VCaP (cell line): ENCODE data around the gene FAM193B.
A peak's percentile ranks its signal among the peaks of the same experiment; 100 is the strongest.

Experiments used
- H3K27ac ChIP-seq: fragments of 450-650 bp; 2 replicates; pipeline ENCODE4 v1.5.1; 2017
- TF ChIP-seq, protein P1 (sequence below): fragments of 450-650 bp; conservative IDR thresholded peaks from 2 replicates; pipeline ENCODE4 v1.5.1; 2017; ENCODE audit warnings: mild to moderate bottlenecking, moderate library complexity

Gene FAM193B

GRCh38 chr5:177599731-177600507 lies 45.6 kb upstream of the FAM193B start, which contains the start of gene B4GALT7:
B4GALT7 (plus strand) TSS chr5:177600132; CDS start chr5:177600211, 79 bp downstream.
- H3K27ac ChIP-seq: peak within 1 kb of the TSS; percentile 90
- TF ChIP-seq, protein P1, sequence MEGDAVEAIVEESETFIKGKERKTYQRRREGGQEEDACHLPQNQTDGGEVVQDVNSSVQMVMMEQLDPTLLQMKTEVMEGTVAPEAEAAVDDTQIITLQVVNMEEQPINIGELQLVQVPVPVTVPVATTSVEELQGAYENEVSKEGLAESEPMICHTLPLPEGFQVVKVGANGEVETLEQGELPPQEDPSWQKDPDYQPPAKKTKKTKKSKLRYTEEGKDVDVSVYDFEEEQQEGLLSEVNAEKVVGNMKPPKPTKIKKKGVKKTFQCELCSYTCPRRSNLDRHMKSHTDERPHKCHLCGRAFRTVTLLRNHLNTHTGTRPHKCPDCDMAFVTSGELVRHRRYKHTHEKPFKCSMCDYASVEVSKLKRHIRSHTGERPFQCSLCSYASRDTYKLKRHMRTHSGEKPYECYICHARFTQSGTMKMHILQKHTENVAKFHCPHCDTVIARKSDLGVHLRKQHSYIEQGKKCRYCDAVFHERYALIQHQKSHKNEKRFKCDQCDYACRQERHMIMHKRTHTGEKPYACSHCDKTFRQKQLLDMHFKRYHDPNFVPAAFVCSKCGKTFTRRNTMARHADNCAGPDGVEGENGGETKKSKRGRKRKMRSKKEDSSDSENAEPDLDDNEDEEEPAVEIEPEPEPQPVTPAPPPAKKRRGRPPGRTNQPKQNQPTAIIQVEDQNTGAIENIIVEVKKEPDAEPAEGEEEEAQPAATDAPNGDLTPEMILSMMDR: 0 out of 2 replicates have a peak, but pooled peaks have one; percentile 4

DNA sequence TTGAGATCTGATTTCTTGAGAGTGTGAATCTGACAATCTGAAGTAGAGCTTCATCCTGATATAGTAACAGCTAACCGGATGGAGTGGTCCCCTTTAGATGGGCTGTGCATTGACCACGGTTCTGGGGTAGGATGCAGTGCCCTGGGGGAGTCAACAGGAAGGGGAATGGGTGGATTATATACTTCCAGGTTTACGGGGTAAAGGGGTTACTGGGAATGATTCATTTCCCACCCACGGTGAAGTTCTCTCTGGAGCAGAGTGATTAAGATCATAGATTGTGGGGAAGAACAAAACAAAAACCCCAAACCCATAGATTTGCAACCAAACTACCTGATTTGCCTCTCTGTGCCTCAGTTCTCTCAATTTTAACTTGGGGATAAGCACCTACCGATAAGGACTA lies 44.1 kb upstream of the FAM193B start:
- TF ChIP-seq, protein P1: no peak
- no peak overlapping the region for H3K27ac ChIP-seq

DNA sequence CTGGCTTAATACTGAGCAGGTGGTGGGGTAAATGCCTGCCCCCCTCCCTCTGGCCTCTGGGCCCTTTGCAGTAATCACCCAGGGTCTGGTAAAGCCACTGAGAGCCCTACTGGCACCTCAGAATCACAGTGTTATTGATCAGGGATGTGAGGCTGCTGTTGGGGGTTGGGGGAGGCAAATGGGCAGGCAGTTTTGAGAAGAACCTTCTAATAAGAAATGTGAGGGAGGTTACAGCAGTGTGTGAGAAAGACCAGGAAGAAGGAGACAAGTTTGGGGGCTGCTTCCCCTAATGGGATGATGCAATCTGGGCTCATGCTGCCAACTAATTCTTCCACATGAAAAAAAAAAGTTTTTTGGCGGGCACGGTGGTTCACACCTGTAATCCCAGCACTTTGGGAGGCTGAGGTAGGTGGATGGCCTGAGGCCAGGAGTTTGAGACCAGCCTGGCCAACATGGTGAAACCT lies 42.4 kb upstream of the FAM193B start:
- TF ChIP-seq, protein P1: no peak
- H3K27ac ChIP-seq: no peak overlapping the region

DNA sequence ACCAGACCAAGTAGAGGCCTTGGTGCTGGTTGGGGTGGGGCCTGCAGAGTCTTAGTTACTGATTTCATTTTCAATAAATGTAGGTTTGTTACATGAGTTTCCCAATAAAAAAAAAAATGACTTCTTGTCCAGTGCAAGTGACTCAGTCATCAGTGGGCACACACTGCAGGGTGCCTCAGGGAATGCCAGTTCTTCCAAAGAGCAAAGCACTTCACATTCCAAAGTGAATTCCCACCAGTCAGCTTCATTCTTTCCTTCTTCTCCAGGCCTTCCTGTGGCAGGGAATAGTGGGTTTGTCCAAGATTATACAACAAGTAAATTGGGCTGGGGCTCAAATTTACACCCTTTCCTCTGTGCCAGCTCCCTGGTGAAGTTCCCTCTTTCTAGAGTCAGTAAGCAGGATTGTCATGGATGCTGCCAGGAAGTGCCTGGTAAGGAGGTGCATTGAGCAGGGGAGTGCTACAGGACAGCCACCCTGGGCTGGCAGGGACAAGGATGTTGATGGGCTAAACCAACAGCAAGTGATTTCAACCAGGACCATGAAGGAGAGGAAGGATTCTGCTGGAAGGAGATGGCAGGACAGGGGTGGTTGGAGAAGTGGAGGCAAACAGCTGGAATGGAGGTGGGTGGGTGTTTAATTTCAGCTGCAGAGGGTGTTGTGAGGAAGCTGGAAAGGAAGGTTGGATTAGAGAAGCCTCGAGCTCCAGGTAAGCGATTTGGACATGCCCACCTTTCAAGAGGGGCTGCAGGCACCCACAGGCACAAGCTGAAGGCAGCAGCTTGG lies 41.8 kb upstream of the FAM193B start:
- TF ChIP-seq, protein P1: no peak
- no peak overlapping the region for H3K27ac ChIP-seq

GRCh38 chr5:177595026-177595585 lies 40.7 kb upstream of the FAM193B start:
- TF ChIP-seq, protein P1: no peak
- no peak overlapping the region for H3K27ac ChIP-seq

DNA sequence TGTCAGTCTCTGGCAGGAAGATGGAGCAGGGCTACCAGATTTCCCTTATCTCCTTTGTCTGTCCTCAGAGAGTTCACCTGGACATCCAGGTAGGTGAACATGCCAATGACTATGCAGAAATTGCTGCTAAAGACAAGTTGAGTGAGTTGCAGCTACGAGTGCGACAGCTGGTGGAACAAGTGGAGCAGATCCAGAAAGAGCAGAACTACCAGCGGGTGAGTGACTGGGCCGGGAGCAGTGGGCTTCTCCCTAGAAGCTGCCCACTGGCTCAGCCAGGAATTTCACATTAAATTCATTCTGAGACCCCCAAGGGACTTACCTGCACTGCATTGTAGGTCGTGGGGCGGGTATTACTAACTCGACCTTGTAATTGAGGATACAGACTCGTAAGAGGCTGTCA lies 39.7 kb upstream of the FAM193B start:
- no peak overlapping the region for H3K27ac ChIP-seq
- TF ChIP-seq, protein P1: no peak

DNA sequence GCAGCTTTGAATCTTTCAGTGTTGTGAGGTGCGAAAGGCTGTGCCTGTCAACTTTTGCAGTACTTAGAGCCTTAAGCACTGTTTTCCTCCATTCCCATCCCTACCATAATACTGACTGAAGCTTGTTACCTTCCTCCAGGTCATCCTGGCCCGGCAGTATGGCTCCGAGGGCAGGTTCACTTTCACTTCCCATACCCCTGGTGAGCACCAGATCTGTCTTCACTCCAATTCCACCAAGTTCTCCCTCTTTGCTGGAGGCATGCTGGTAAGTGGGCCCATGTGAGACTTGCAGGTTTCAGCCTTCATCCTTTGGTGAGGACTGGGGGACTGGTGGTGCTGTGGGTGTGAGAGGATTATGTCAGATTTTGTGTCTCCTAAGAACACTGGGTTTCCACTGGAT lies 39.1 kb upstream of the FAM193B start:
- TF ChIP-seq, protein P1: no peak
- H3K27ac ChIP-seq: no peak overlapping the region; the same call in 1 of the 2 replicates
